Measurements from ENCODE around the gene ST7. TPM values are rescaled to one million over a fixed set of nuclear protein-coding genes. Genes with fewer than 3 reads are reported as not detected.

Gene ST7
- total RNA-seq, 1 experiment from 2014 or later: 38.2 TPM

DNA sequence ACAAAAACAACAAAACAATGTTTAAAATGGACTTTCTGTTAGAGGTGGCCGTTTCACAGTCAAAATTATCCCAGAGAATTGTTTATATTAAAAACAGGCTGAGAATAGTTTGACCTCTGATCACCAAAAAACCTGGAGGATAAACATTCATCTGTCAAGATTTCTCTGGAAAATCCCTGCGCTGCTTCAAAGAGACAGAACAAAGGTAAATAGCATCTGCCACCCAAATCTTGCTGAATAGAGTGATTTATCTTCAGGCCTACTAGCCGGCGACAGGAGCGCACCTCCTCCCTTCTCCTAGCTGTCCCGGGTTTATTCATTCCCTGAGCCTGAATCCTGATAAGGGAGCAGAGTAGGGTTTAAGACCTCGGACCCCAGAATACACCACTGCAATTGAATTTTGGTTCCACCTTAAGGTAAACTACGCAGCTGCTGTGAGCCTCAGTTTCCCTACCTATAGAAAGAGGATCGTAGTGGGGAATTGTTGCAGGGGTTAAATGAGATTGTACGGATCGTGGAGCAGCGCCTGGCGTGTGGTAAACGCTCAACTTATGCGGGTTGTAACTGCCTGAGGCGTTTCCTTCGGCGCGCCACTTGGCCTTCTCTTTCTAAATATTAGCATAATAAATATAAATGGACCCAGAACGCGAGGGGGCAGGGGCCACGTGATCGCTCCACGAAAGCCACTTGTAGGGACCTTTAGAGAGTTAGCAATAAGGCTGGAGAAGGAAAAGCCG lies 498 bp upstream of the ST7 start:
- TF ChIP-seq, protein P1, sequence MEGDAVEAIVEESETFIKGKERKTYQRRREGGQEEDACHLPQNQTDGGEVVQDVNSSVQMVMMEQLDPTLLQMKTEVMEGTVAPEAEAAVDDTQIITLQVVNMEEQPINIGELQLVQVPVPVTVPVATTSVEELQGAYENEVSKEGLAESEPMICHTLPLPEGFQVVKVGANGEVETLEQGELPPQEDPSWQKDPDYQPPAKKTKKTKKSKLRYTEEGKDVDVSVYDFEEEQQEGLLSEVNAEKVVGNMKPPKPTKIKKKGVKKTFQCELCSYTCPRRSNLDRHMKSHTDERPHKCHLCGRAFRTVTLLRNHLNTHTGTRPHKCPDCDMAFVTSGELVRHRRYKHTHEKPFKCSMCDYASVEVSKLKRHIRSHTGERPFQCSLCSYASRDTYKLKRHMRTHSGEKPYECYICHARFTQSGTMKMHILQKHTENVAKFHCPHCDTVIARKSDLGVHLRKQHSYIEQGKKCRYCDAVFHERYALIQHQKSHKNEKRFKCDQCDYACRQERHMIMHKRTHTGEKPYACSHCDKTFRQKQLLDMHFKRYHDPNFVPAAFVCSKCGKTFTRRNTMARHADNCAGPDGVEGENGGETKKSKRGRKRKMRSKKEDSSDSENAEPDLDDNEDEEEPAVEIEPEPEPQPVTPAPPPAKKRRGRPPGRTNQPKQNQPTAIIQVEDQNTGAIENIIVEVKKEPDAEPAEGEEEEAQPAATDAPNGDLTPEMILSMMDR (IDR thresholded peaks at IDR 0.05; ENCODE audit: insufficient read depth in 1 of 2, low read depth in 1 of 2, low read length in 1 of 2, severe bottlenecking in 1 of 2, unreplicated experiment in 1 of 2): no peak
- Mint-ChIP-seq H3K4me1 (ENCODE audit: low read depth, unreplicated experiment) (peaks cover 18% of the 10 kb centered on the region), H3K36me3 (ENCODE audit: insufficient read depth, unreplicated experiment) (peaks cover 14% of the 10 kb centered on the region), H3K27ac (ENCODE audit: unreplicated experiment) (peak overlapping the region; percentile 92), H3K4me3 (ENCODE audit: unreplicated experiment) (peak overlapping the region; percentile 94), H3K27me3 (ENCODE audit: insufficient read depth, unreplicated experiment) (no peaks in the 10 kb centered on the region), H3K9me3 (ENCODE audit: unreplicated experiment) (no peaks in the 10 kb centered on the region)
- CTCF ChIA-PET: interaction anchor here (0.8 kb wide), 1 partner anchor 22 kb away, joined by 3 read pairs; no protein-coding TSS in a partner anchor
- Histone ChIP-seq H3K27me3 (replicated peaks; ENCODE audit: control insufficient read depth, insufficient read depth, low read length) (no peaks in the 10 kb centered on the region), H3K36me3 (ENCODE audit: control insufficient read depth, insufficient read depth, low read length) (no peaks in the 10 kb centered on the region), H3K9me3 (no peaks in the 10 kb centered on the region), H3K4me3 (ENCODE audit: low read depth, low read length) (peak overlapping the region; percentile 91), H3K4me1 (peaks cover 12% of the 10 kb centered on the region)
- peak; percentile 73 to 81 for DNase-seq
- TSS peak; percentile 84 for BruUV-seq (replicated peaks)
- POLR2A ChIA-PET: no interaction called here
- intact Hi-C loops (cut with micrococcal nuclease; ENCODE audit: unreplicated experiment): loop anchor here (1.0 to 5.0 kb wide), 3 partner anchors 59 to 142 kb away; partner anchors contain the start of gene CAPZA2

GRCh38 chr7:116953906-116954838 lies 871 bp downstream of the ST7 start:
- H3K4me1 Mint-ChIP-seq (ENCODE audit: low read depth, unreplicated experiment): peaks cover 18% of the 10 kb centered on the region
- TF ChIP-seq, protein P1 (IDR thresholded peaks at IDR 0.05; ENCODE audit: insufficient read depth in 1 of 2, low read depth in 1 of 2, low read length in 1 of 2, severe bottlenecking in 1 of 2, unreplicated experiment in 1 of 2): no peak
- peak; percentile 81 to 87 for DNase-seq
- no peaks in the 10 kb centered on the region for H3K9me3 ChIP-seq
- peaks cover 14% of the 10 kb centered on the region for H3K36me3 Mint-ChIP-seq (ENCODE audit: insufficient read depth, unreplicated experiment)
- no peaks in the 10 kb centered on the region for H3K27me3 ChIP-seq (replicated peaks; ENCODE audit: control insufficient read depth, insufficient read depth, low read length)
- peak overlapping the region; percentile 94 for H3K4me3 Mint-ChIP-seq (ENCODE audit: unreplicated experiment)
- H3K4me1 ChIP-seq: peaks cover 12% of the 10 kb centered on the region
- no peaks in the 10 kb centered on the region for H3K9me3 Mint-ChIP-seq (ENCODE audit: unreplicated experiment)
- H3K27me3 Mint-ChIP-seq (ENCODE audit: insufficient read depth, unreplicated experiment): no peaks in the 10 kb centered on the region
- ChIA-PET POLR2A (interaction anchor here (0.6 kb wide), 1 partner anchor 68 kb away, joined by 3 read pairs; no protein-coding TSS in a partner anchor), CTCF (interaction anchor here (0.5 to 1.1 kb wide), 2 partner anchors 604 to 724 kb away, joined by 3 read pairs; no protein-coding TSS in a partner anchor)
- BruUV-seq (replicated peaks): TSS peak; percentile 16
- H3K27ac Mint-ChIP-seq (ENCODE audit: unreplicated experiment): peak overlapping the region; percentile 94
- H3K36me3 ChIP-seq (ENCODE audit: control insufficient read depth, insufficient read depth, low read length): no peaks in the 10 kb centered on the region
- peak overlapping the region; percentile 91 for H3K4me3 ChIP-seq (ENCODE audit: low read depth, low read length)
- intact Hi-C loops (cut with micrococcal nuclease; ENCODE audit: unreplicated experiment): loop anchor here (1.0 to 5.0 kb wide), 3 partner anchors 58 to 143 kb away; partner anchors contain the start of gene CAPZA2

DNA sequence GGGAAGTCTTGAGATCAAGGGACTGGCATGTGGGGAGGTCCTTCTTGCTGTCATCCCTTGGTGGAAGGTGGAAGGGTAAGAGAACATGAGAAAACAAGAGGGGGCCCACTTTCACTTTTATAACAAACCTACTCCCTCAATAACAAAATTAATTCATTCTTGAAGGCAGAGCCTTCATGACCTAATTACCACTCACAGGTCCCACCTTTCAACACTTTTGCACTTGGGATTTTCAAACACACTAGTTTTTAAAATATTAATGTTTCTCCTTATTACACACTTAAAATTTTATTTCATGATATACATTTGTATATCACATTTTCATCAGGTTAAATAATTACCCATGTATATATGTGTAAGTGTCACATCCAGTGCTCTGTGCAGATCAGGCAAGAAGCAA lies 2.0 kb downstream of the ST7 start:
- peak overlapping the region; percentile 94 for H3K27ac Mint-ChIP-seq (ENCODE audit: unreplicated experiment)
- no peaks in the 10 kb centered on the region for H3K27me3 Mint-ChIP-seq (ENCODE audit: insufficient read depth, unreplicated experiment)
- intact Hi-C loops (cut with micrococcal nuclease; ENCODE audit: unreplicated experiment): no loop called here
- no peaks in the 10 kb centered on the region for H3K9me3 Mint-ChIP-seq (ENCODE audit: unreplicated experiment)
- peak overlapping the region; percentile 94 for H3K4me3 Mint-ChIP-seq (ENCODE audit: unreplicated experiment)
- no TSS peak for BruUV-seq (replicated peaks)
- TF ChIP-seq, protein P1 (IDR thresholded peaks at IDR 0.05; ENCODE audit: insufficient read depth in 1 of 2, low read depth in 1 of 2, low read length in 1 of 2, severe bottlenecking in 1 of 2, unreplicated experiment in 1 of 2): no peak
- peak overlapping the region; percentile 91 for H3K4me3 ChIP-seq (ENCODE audit: low read depth, low read length)
- ChIA-PET POLR2A (no interaction called here), CTCF (no interaction called here)
- H3K9me3 ChIP-seq: no peaks in the 10 kb centered on the region
- H3K4me1 ChIP-seq: peaks cover 12% of the 10 kb centered on the region
- peaks cover 14% of the 10 kb centered on the region for H3K36me3 Mint-ChIP-seq (ENCODE audit: insufficient read depth, unreplicated experiment)
- no peak for DNase-seq
- no peaks in the 10 kb centered on the region for H3K36me3 ChIP-seq (ENCODE audit: control insufficient read depth, insufficient read depth, low read length)
- no peaks in the 10 kb centered on the region for H3K27me3 ChIP-seq (replicated peaks; ENCODE audit: control insufficient read depth, insufficient read depth, low read length)
- peaks cover 18% of the 10 kb centered on the region for H3K4me1 Mint-ChIP-seq (ENCODE audit: low read depth, unreplicated experiment)
